SH-SY5Y (cell line): ENCODE results near the gene EEFSEC.

Experiments
- GATA2 ChIP-seq: IDR thresholded peaks from 2 replicates; pipeline ENCODE4 v1.6.1; 2011; ENCODE audit warnings: mild to moderate bottlenecking, low read depth, low read length
- GATA3 ChIP-seq: IDR thresholded peaks from 2 replicates; pipeline ENCODE4 v1.6.1; 2011; ENCODE audit warnings: low read depth, mild to moderate bottlenecking, low read length, moderate library complexity

- TF ChIP-seq GATA3, result no peak
- no peak for TF ChIP-seq GATA2
Observed at GRCh38 chr3:128257632-128258031, 104.4 kb downstream of the EEFSEC start.
